GM13976 (cell line): ENCODE results near the gene KDM4B.
A peak's percentile ranks its signal among the peaks of the same experiment; 100 is the strongest.

ENCODE experiments used
- DNase-seq: peaks from one replicate; pipeline ENCODE4 v3.0.0; 2012; ENCODE audit warnings: low spot score
- CTCF ChIP-seq: IDR thresholded peaks from 2 replicates; pipeline ENCODE4 v1.5.1; 2012; ENCODE audit warnings: borderline replicate concordance, mild to moderate bottlenecking; ENCODE audit not compliant: insufficient read depth; ENCODE audit errors: extremely low read depth, missing control alignments, control extremely low read depth
- in situ Hi-C: fragments of 300-500 bp; cut with MboI; formaldehyde crosslinking; loops from one replicate; pipeline ENCODE4 v1.12.0; 2022; ENCODE audit warnings: low sequenced_read_pairs, mixed read lengths, inconsistent platforms; ENCODE audit not compliant: unreplicated experiment

Gene KDM4B

GRCh38 chr19:5036698-5037563, 68.0 kb downstream of the KDM4B start:
- in situ Hi-C loops: loop anchor here (10.0 kb wide), 2 partner anchors 162 to 232 kb away; no protein-coding TSS in a partner anchor
- DNase-seq: no peak
- no peak for TF ChIP-seq CTCF

GRCh38 chr19:5037936-5038335, 69.0 kb downstream of the KDM4B start:
- DNase-seq: no peak
- TF ChIP-seq CTCF: no peak
- in situ Hi-C loops: loop anchor here (10.0 kb wide), 2 partner anchors 163 to 233 kb away; no protein-coding TSS in a partner anchor

DNA sequence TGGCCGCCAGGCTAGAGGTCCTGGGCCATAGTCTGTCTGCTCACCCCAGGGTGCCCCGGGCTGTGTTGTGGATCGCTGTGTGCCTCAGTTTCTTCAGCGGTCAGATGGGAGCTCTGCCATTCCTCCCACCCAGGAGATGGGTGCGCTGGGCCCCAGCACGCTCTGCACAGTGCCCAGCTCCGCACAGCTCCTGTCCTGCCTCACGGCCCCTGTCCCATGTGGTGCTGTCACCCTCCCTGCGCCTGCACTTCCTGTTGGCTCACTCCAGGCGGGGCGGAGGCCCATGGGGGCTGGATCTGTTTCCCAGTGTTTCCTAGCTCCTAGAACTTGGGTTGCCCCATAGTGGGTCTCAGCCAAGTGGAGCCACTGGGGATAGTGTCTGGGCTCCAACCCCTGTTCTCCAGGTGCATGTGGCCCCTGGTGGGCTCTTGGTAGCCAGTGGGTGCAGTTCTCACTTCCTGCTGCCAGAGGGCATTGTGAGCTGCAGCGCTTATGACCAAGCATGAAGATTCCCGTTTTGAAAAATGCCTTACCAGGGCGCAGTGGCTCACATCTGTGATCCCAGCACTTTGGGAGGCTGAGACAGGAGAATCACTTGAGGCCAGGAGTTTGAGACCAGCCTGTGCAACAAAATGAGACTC, 69.8 kb downstream of the KDM4B start:
- no peak for DNase-seq
- in situ Hi-C loops: loop anchor here (10.0 kb wide), 2 partner anchors 164 to 234 kb away; no protein-coding TSS in a partner anchor
- peak; percentile 43 for TF ChIP-seq CTCF

DNA sequence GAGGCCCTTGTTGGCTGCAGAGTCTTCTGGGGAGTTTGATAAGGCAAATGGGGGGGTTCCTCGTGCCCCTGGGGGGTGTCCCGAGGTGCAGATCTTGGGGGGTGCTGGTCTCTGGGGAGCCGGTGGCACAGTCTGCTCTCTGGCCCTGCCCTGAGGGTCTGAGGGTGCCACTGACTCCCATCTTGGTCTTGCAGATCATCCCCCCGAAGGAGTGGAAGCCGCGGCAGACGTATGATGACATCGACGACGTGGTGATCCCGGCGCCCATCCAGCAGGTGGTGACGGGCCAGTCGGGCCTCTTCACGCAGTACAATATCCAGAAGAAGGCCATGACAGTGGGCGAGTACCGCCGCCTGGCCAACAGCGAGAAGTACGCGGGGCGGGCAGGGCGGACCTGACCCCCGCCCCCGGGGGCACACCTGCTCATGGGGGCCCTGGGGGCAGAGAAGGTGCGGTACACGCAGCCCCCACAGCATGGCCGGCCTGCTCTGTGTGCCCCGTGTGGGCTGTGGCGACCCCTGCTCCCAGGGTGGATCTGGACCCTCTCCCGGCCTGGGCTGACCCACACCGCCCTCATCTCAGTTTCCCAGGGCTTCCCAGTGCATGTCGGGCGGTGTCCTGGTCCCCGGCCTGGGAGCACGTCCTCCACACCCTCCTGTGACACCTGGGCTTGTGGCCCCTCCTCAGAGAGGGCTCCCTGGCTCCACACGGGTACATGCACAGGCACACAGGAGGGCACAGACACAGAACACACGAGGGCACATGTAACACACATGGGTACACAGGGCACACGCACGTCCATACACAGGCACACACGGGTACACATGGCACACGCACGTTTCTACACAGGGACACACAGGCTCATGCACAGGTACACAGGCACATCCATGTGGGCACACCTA, 71.0 kb downstream of the KDM4B start:
- DNase-seq: no peak
- no peak for TF ChIP-seq CTCF
- in situ Hi-C loops: loop anchor here (10.0 kb wide), 2 partner anchors 165 to 235 kb away; no protein-coding TSS in a partner anchor

DNA sequence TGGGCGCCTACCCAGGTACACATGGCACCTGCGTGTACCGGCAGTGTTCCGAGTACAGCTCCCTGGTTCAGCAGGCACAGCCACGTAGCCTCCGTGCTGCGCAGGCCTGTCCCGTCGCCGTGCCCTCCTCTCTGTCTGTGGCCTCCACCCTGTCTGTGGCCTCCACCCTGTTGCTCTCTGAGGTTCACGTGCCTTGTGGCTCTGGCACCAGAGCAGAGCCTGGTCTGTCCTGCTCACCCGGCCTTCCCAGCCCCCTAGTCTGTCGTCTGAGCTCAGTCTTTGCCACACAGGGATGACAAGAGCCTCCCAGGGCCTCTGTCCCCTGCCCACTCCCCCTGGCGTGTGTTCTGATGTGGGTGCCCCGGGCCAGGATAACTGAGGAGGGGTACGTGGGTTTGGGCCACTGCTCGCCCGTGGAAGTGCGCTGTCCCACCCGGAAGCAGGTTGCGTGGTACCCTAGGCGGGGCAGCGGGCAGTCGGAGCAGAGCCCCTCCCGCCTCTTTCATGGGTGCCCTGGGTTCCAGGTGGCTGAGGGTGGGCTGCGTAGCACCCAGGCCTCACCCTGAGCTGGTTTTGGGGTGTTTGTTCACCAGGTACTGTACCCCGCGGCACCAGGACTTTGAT, 71.7 kb downstream of the KDM4B start:
- no peak for TF ChIP-seq CTCF
- in situ Hi-C loops: no loop called here
- no peak for DNase-seq
